HepG2 (cell line): ENCODE data around the gene EBLN2. TPM values are rescaled to one million over a fixed set of nuclear protein-coding genes. Genes with fewer than 3 reads are reported as not detected.

Experiments used
- ATAC-seq: fragments of 200-7000 bp; cut with Tn5 transposase; 3 replicates; pipeline ENCODE4 v1.9.1; 2020; ENCODE audit warnings: mild to moderate bottlenecking, moderate library complexity
- BruUV-seq: library from RNA; stranded (reverse); fragments of 400-500 nt; replicated peaks from 2 replicates; lab custom pipeline; 2021; lab: Mats Ljungman, UMichigan
- CTCF ChIA-PET: fragments of 300-600 bp; formaldehyde crosslinking; extraction: SDS; loops from one replicate; lab custom pipeline; 2021; ENCODE audit warnings: low total read pairs, inconsistent platforms, low intra/inter-chr PET ratio; lab: Yijun Ruan, JAX
- POLR2A ChIA-PET: fragments of 350-600 bp; sonication (Branson Sonifier 250); formaldehyde crosslinking; loops from one replicate; lab custom pipeline; 2020; ENCODE audit warnings: antibody characterized with exemption, inconsistent platforms; lab: Yijun Ruan, JAX
- DNase-seq: peaks from one replicate; pipeline ENCODE4 v3.0.0-alpha.2; 2015; ENCODE audit warnings: low spot score
- FAIRE-seq: peaks from 3 replicates; lab custom pipeline; 2011; peaks lifted over from hg19 to GRCh38; lab: Jason Lieb, UNC
- H2AFZ ChIP-seq: one replicate; pipeline ENCODE4 v1.6.1; 2011; ENCODE audit warnings: low read length, inconsistent platforms
- H3K27ac ChIP-seq: fragments of 300-600 bp; 3 replicates; pipeline ENCODE4 v1.8.0; 2011; ENCODE audit warnings: mixed run types, mild to moderate bottlenecking, mixed read lengths, low read length, inconsistent platforms; ENCODE audit not compliant: insufficient read depth; ENCODE audit errors: extremely low read length
- H3K27me3 ChIP-seq, 2 experiments: fragments of 200-600 bp in 1 of 2; 2 replicates in 1 of 2; 3 replicates in 1 of 2; pipeline versions ENCODE4 v1.6.0 to v1.8.0; 2011; ENCODE audit warnings: low read length in 2 of 2, mild to moderate bottlenecking in 2 of 2, moderate library complexity in 2 of 2, inconsistent platforms in 1 of 2; ENCODE audit not compliant: insufficient read depth in 2 of 2, control insufficient read depth in 1 of 2
- H3K36me3 ChIP-seq, 2 experiments: fragments of 200-600 bp in 1 of 2; replicated peaks in 1 of 2; 2 replicates in 1 of 2; 3 replicates in 1 of 2; pipeline versions ENCODE4 v1.5.1 to v1.8.0; 2011; ENCODE audit warnings: low read length in 2 of 2, inconsistent platforms in 1 of 2; ENCODE audit not compliant: insufficient read depth in 2 of 2, control insufficient read depth in 1 of 2
- H3K4me1 ChIP-seq: 2 replicates; pipeline ENCODE4 v1.5.1; 2012; ENCODE audit warnings: low read length, inconsistent platforms; ENCODE audit not compliant: insufficient read depth
- H3K4me2 ChIP-seq: 2 replicates; pipeline ENCODE4 v1.6.0; 2011; ENCODE audit warnings: low read depth, low read length, inconsistent platforms
- H3K4me3 ChIP-seq, 3 experiments: fragments of 200-600 bp in 1 of 3; sonication (generic), shearing (Covaris generic) in 1 of 3; replicated peaks in 1 of 3; 2 replicates each; pipeline ENCODE4 v1.5.1; 2011 to 2016; ENCODE audit warnings: low read length in 3 of 3, inconsistent platforms in 2 of 3, low read depth in 2 of 3, mild to moderate bottlenecking in 2 of 3, control low read depth in 1 of 3, mixed read lengths in 1 of 3; ENCODE audit not compliant: insufficient read depth in 1 of 3
- H3K79me2 ChIP-seq: one replicate; pipeline ENCODE4 v1.6.1; 2011; ENCODE audit warnings: low read length, inconsistent platforms; ENCODE audit not compliant: insufficient read depth
- H3K9ac ChIP-seq: 2 replicates; pipeline ENCODE4 v1.6.0; 2011; ENCODE audit warnings: mild to moderate bottlenecking, low read depth, low read length, inconsistent platforms; ENCODE audit not compliant: insufficient read depth
- H3K9me3 ChIP-seq: 2 replicates; pipeline ENCODE4 v1.5.1; 2012; ENCODE audit warnings: mild to moderate bottlenecking, low read length
- H4K20me1 ChIP-seq: 2 replicates; pipeline ENCODE4 v1.6.0; 2011; ENCODE audit warnings: inconsistent platforms, mild to moderate bottlenecking, low read length, moderate library complexity; ENCODE audit not compliant: insufficient read depth
- GMEB2 ChIP-seq: IDR thresholded peaks from 2 replicates; pipeline ENCODE4 v1.6.1; 2016; ENCODE audit warnings: missing biosample characterization, missing genetic modification reagents, low read depth
- HIC2 ChIP-seq: sonication (generic); formaldehyde crosslinking; IDR thresholded peaks from 2 replicates; pipeline ENCODE4 v1.9.0; 2022; ENCODE audit warnings: low read depth, missing genetic modification reagents
- ZNF652 ChIP-seq: IDR thresholded peaks from 2 replicates; pipeline ENCODE4 v1.6.1; 2016; ENCODE audit warnings: low read depth, borderline replicate concordance
- ZNF713 ChIP-seq: sonication (generic); formaldehyde crosslinking; IDR thresholded peaks from 2 replicates; pipeline ENCODE4 v1.4.0; 2020; ENCODE audit warnings: mild to moderate bottlenecking, missing genetic modification reagents
- ZNF839 ChIP-seq: sonication (generic); formaldehyde crosslinking; IDR thresholded peaks from 2 replicates; pipeline ENCODE4 v1.4.0; 2020; ENCODE audit warnings: missing genetic modification reagents, mild to moderate bottlenecking, borderline replicate concordance
- ZZZ3 ChIP-seq: sonication (generic); formaldehyde crosslinking; IDR thresholded peaks from 2 replicates; pipeline ENCODE4 v1.4.0; 2020; ENCODE audit warnings: missing genetic modification reagents, mild to moderate bottlenecking, borderline replicate concordance
- WGBS: methylation state at CpG from one replicate; pipeline ENCODE4 v1.1.6; 2017; ENCODE audit warnings: low lambda C conversion rate; 5-methylcytosine and 5-hydroxymethylcytosine counted together
- in situ Hi-C: cut with HindIII; loops from 2 replicates; pipeline ENCODE4 v1.10.0; 2017; ENCODE audit warnings: low pct_unique_long_range_greater_than_20kb; ENCODE audit not compliant: extremely low pct_ligation_motif_present
- intact Hi-C: fragments of 100-400 bp; cut with micrococcal nuclease; formaldehyde crosslinking; loops from one replicate; pipeline ENCODE4 v1.10.0; 2022; ENCODE audit not compliant: unreplicated experiment
- polyA plus RNA-seq, 8 experiments: library from polyadenylated mRNA; depleted of rRNA in 3 of 8; stranded (reverse) in 7 of 8; unstranded in 1 of 8; fragments of >200 nt; fragmentation: Illumina TruSeq in 4 of 8; extraction: Trizol in 4 of 8; gene quantifications; 2 replicates each; pipeline versions ENCODE4 v1.2.1 to v1.2.3, GENCODE V29; 2011 to 2016; ENCODE audit warnings: low read depth in 4 of 8, missing spikeins in 1 of 8, mixed read lengths in 1 of 8; ENCODE audit not compliant: insufficient read depth in 1 of 8
- total RNA-seq, 5 experiments: library from RNA; depleted of rRNA; stranded (reverse); fragments of >200 nt; fragmentation: Illumina TruSeq; extraction: Trizol; gene quantifications; 2 replicates each; pipeline ENCODE4 v1.2.3, GENCODE V29; 2016; ENCODE audit warnings: low read depth in 1 of 5

The EBLN2 gene
- total and polyA plus RNA-seq, 2 of the 13 experiments (the other 11 are each of a cell fraction or from before 2014, with no cell fraction given), result 3.3 to 8.3 TPM

GRCh38 chr3:73030073-73030597 lies 31.3 kb upstream of the EBLN2 start (continued):
- no peak for TF ChIP-seq GMEB2 (CRISPR knock-in tag)
- no peak for TF ChIP-seq HIC2 (CRISPR knock-in tag)

- no peak for ATAC-seq
- Histone ChIP-seq H3K36me3 (peaks cover 2 to 3% of the 10 kb centered on the region in 2 experiments; a peak in 2 of 5 replicates), H3K27me3 (no peaks in the 10 kb centered on the region), H3K4me3 (no peak overlapping the region), H3K4me2 (no peak overlapping the region), H4K20me1 (peaks cover 94% of the 10 kb centered on the region), H3K4me1 (peaks cover 78% of the 10 kb centered on the region), H3K79me2 (peaks cover 99% of the 10 kb centered on the region), H3K9ac (no peak overlapping the region), H2AFZ (no peak overlapping the region), H3K9me3 (no peaks in the 10 kb centered on the region), H3K27ac (no peak overlapping the region)
- no peak for TF ChIP-seq ZNF839 (CRISPR knock-in tag)
- TF ChIP-seq ZNF713 (CRISPR knock-in tag), result no peak
- no peak for TF ChIP-seq ZZZ3 (CRISPR knock-in tag)
- peak; percentile 81 for TF ChIP-seq ZNF652 (CRISPR knock-in tag)
- ChIA-PET CTCF (no interaction called here), POLR2A (no interaction called here)
- 71% methylated on average over 2 of the region's 2 CpGs for WGBS
- FAIRE-seq, result no peak
- in situ Hi-C loops, result no loop called here
- intact Hi-C loops, result no loop called here
- no TSS peak for BruUV-seq
- DNase-seq, result no peak
Measured at GRCh38 chr3:73031573-73032103, 29.8 kb upstream of the EBLN2 start.
